LoVo (cell line): ENCODE data around the gene CAPN2.
"Not testable (repeated sequence)": the region's sequence is repeated elsewhere in the genome, so short reads cannot be mapped to it uniquely, and the experiment has no call there.

Source experiments
- DNase-seq: peaks from one replicate; pipeline ENCODE4 v3.0.0-alpha.2; 2016; ENCODE audit warnings: low spot score

Gene CAPN2

GRCh38 chr1:223792046-223792445, 79.7 kb downstream of the CAPN2 start:
- no peak for DNase-seq

- DNase-seq = no peak
Measured at GRCh38 chr1:223793716-223794115, 81.4 kb downstream of the CAPN2 start.

- no peak for DNase-seq
Measured at GRCh38 chr1:223794136-223794880, 82.0 kb downstream of the CAPN2 start.

- no peak for DNase-seq
Measured at GRCh38 chr1:223796210-223796609, 83.9 kb downstream of the CAPN2 start.

GRCh38 chr1:223802032-223802431, 89.7 kb downstream of the CAPN2 start:
- no peak for DNase-seq

- DNase-seq = no peak
Measured at GRCh38 chr1:223802602-223803001, 90.3 kb downstream of the CAPN2 start.

GRCh38 chr1:223803211-223803610, 90.9 kb downstream of the CAPN2 start:
- DNase-seq = no peak

- DNase-seq = not testable (repeated sequence)
Measured at GRCh38 chr1:223809905-223810304, 97.6 kb downstream of the CAPN2 start.

GRCh38 chr1:223810586-223810985, 98.2 kb downstream of the CAPN2 start:
- no peak for DNase-seq

GRCh38 chr1:223811634-223812101, 99.3 kb downstream of the CAPN2 start:
- DNase-seq = peak; percentile 9

- no peak for DNase-seq
Measured at GRCh38 chr1:223813645-223814044, 101.3 kb downstream of the CAPN2 start.

GRCh38 chr1:223815020-223815853, 102.9 kb downstream of the CAPN2 start:
- no peak for DNase-seq

- no peak for DNase-seq
Measured at GRCh38 chr1:223815865-223816264, 103.5 kb downstream of the CAPN2 start.

GRCh38 chr1:223817265-223817664, 104.9 kb downstream of the CAPN2 start:
- DNase-seq = not testable (repeated sequence)

- DNase-seq = peak; percentile 32
Measured at GRCh38 chr1:223819730-223820514, 107.6 kb downstream of the CAPN2 start.

GRCh38 chr1:223820515-223820858, 108.1 kb downstream of the CAPN2 start:
- DNase-seq = no peak

GRCh38 chr1:223820971-223821370, 108.6 kb downstream of the CAPN2 start:
- no peak for DNase-seq

GRCh38 chr1:223824287-223824686, 111.9 kb downstream of the CAPN2 start:
- no peak for DNase-seq

- DNase-seq = no peak
Measured at GRCh38 chr1:223824712-223825111, 112.4 kb downstream of the CAPN2 start.
